Tibial nerve (tissue), 4 donors: ENCODE results near the gene ARHGEF33. TPM values are rescaled to one million over a fixed set of nuclear protein-coding genes. Genes with fewer than 3 reads are reported as not detected.

Source experiments
- DNase-seq, 2 donors: peaks; one replicate each; pipeline ENCODE4 v3.0.0-alpha.2; 2019; ENCODE audit warnings: low spot score in 2 of 2
- H3K27ac ChIP-seq, 4 donors: fragments of 200-600 bp; sonication (generic) in 3 of 4; one replicate each; pipeline ENCODE4 v1.5.1; 2017 to 2019; ENCODE audit warnings: mild to moderate bottlenecking in 1 of 4
- H3K27me3 ChIP-seq, 2 donors: fragments of 200-600 bp; sonication (generic) in 1 of 2; one replicate each; pipeline versions ENCODE4 v1.5.1 to v1.6.0; 2017 to 2019
- H3K36me3 ChIP-seq, 3 donors: fragments of 200-600 bp; sonication (generic); one replicate each; pipeline ENCODE4 v1.5.1; 2018 to 2019
- H3K4me1 ChIP-seq, 4 donors: fragments of 200-600 bp; sonication (generic) in 3 of 4; one replicate each; pipeline ENCODE4 v1.5.1; 2017 to 2019
- H3K4me3 ChIP-seq, 4 donors: fragments of 200-600 bp; sonication (generic) in 3 of 4; one replicate each; pipeline ENCODE4 v1.5.1; 2017 to 2019; ENCODE audit warnings: mild to moderate bottlenecking in 1 of 4, moderate library complexity in 1 of 4
- H3K9me3 ChIP-seq, 4 donors: fragments of 200-600 bp; sonication (generic) in 3 of 4; one replicate each; pipeline ENCODE4 v1.5.1; 2017 to 2019
- EP300 ChIP-seq, 2 donors: sonication (generic); formaldehyde crosslinking; IDR thresholded peaks; one replicate each; pipeline ENCODE4 v1.6.1; 2017; ENCODE audit warnings: antibody characterized with exemption in 2 of 2, mild to moderate bottlenecking in 1 of 2
- POLR2A ChIP-seq, 2 donors: fragments of 450-650 bp; IDR thresholded peaks; one replicate each; pipeline ENCODE4 v1.6.1; 2017; ENCODE audit warnings: antibody characterized with exemption in 2 of 2, mild to moderate bottlenecking in 2 of 2, moderate library complexity in 2 of 2
- WGBS, 2 donors: methylation state at CpG; one replicate each; pipeline ENCODE4 v1.1.5; 2018; 5-methylcytosine and 5-hydroxymethylcytosine counted together
- total RNA-seq, 4 donors: library from RNA; depleted of rRNA; stranded (reverse); fragments of >200 nt; gene quantifications; one replicate each; pipeline ENCODE4 v1.1.0, GENCODE V29; 2016
- TF ChIP-seq, protein P1 (sequence below), 5 experiments: fragments of 200-600 bp in 3 of 5; fragments of 450-650 bp in 2 of 5; sonication (generic) in 3 of 5; IDR thresholded peaks; one replicate each; pipeline ENCODE4 v1.5.1; 2016 to 2019; ENCODE audit warnings: antibody characterized with exemption in 5 of 5, mild to moderate bottlenecking in 3 of 5, moderate library complexity in 2 of 5

ARHGEF33 gene
- total RNA-seq, 4 donors from 2014 or later: 2.5 to 9.3 (median 4.1) TPM

- H3K27ac ChIP-seq: no peak overlapping the region
- H3K36me3 ChIP-seq: peaks cover 0 to 22% (median 0%) of the 10 kb centered on the region in 3 donors
- WGBS, 2 donors: 80 to 83% methylated on average over 5 of the region's 5 CpGs
- H3K9me3 ChIP-seq: no peaks in the 10 kb centered on the region
- H3K4me3 ChIP-seq: no peak overlapping the region
- no peaks in the 10 kb centered on the region for H3K4me1 ChIP-seq
- H3K27me3 ChIP-seq: no peaks in the 10 kb centered on the region
- TF ChIP-seq, protein P1, sequence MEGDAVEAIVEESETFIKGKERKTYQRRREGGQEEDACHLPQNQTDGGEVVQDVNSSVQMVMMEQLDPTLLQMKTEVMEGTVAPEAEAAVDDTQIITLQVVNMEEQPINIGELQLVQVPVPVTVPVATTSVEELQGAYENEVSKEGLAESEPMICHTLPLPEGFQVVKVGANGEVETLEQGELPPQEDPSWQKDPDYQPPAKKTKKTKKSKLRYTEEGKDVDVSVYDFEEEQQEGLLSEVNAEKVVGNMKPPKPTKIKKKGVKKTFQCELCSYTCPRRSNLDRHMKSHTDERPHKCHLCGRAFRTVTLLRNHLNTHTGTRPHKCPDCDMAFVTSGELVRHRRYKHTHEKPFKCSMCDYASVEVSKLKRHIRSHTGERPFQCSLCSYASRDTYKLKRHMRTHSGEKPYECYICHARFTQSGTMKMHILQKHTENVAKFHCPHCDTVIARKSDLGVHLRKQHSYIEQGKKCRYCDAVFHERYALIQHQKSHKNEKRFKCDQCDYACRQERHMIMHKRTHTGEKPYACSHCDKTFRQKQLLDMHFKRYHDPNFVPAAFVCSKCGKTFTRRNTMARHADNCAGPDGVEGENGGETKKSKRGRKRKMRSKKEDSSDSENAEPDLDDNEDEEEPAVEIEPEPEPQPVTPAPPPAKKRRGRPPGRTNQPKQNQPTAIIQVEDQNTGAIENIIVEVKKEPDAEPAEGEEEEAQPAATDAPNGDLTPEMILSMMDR (IDR thresholded peaks at IDR 0.05): no peak
- no peak for TF ChIP-seq EP300 (IDR thresholded peaks at IDR 0.05)
- TF ChIP-seq POLR2A (IDR thresholded peaks at IDR 0.05): no peak
- no peak for DNase-seq
These were observed 76.3 kb downstream of the ARHGEF33 start for GRCh38 chr2:38966006-38966405.

DNA sequence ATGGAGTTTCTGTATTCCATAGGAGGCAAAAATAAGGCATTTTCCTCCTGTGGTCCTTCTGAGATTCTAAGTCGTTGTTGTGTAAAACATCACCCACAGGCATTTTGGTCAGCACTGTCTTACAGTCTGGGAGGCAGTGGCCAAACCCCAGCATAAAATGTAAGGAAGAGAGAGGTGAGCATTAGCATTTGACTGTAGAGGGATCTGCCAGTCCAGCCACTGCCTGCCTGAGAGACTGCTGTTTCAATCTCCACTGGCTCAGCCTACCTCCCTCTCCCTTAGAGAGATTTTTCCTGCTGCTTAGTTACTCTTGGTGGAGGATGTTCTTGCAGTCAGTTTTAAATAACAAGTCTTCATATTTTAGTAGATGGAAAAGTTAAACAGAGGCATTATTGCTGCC, 77.0 kb downstream of the ARHGEF33 start:
- no peaks in the 10 kb centered on the region for H3K27me3 ChIP-seq
- WGBS, 2 donors: 39 to 43% methylated on average over 1 of the region's 1 CpG

DNA sequence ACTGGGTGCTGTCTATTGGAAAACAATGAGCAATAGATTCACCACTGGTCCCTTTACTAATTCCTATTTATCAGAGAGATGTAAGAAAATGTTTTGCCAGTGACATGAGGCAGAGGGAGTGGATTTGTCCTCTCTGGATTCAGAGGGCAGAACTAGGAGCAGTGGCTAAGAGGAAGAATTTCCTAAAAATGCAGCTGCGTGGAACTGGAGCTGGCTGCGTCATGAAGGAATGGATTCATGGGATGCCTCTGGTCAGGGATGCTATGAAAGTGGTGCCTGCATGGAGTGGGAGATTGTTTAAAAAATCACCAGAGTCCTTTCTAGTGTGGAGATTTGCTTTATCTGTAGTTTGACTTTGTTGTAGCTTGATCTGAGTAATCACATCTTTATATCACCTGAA, 78.3 kb downstream of the ARHGEF33 start:
- 77 to 79% methylated on average over 2 of the region's 2 CpGs for WGBS, 2 donors
- Histone ChIP-seq H3K9me3 (no peaks in the 10 kb centered on the region), H3K27ac (no peak overlapping the region), H3K27me3 (no peaks in the 10 kb centered on the region), H3K36me3 (peaks cover 0 to 22% (median 0%) of the 10 kb centered on the region in 3 donors), H3K4me1 (no peaks in the 10 kb centered on the region), H3K4me3 (no peak overlapping the region)
- no peak for DNase-seq
- TF ChIP-seq, protein P1 (IDR thresholded peaks at IDR 0.05): no peak
- TF ChIP-seq POLR2A (IDR thresholded peaks at IDR 0.05) (no peak), EP300 (IDR thresholded peaks at IDR 0.05) (no peak)

More for the DNA sequence above, 77.0 kb downstream of the ARHGEF33 start:
- Histone ChIP-seq H3K36me3 (peaks cover 0 to 22% (median 0%) of the 10 kb centered on the region in 3 donors), H3K4me1 (no peaks in the 10 kb centered on the region), H3K4me3 (no peak overlapping the region), H3K27ac (no peak overlapping the region), H3K9me3 (no peaks in the 10 kb centered on the region)
- no peak for DNase-seq
- no peak for TF ChIP-seq POLR2A (IDR thresholded peaks at IDR 0.05)
- TF ChIP-seq EP300 (IDR thresholded peaks at IDR 0.05): no peak
- TF ChIP-seq, protein P1 (IDR thresholded peaks at IDR 0.05): no peak

DNA sequence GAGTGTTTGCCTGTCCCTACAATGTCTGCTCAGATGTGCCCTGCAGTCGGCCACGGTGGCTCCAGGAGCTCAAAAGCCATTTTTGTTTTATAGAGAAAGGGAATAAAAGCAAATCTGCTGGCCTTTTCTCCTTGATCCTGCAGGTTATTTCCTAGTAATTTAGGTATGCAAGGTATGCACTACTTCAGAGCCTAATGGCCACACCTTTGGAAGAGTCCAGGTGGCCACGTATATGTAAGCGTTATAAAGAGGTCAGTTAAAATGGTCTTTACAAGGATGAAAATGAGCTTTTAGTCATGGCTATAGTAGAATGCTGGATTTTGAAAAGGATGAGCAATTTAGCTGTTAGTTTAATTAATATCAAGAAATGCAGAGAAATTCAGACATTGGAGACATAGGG, 81.7 kb downstream of the ARHGEF33 start:
- no peak for DNase-seq
- Histone ChIP-seq H3K4me1 (peaks cover 0 to 5% (median 0%) of the 10 kb centered on the region in 4 donors), H3K4me3 (no peak overlapping the region), H3K27ac (no peak overlapping the region), H3K27me3 (no peaks in the 10 kb centered on the region), H3K36me3 (peaks cover 0 to 22% (median 0%) of the 10 kb centered on the region in 3 donors), H3K9me3 (no peaks in the 10 kb centered on the region)
- WGBS, 2 donors: 79 to 86% methylated on average over 4 of the region's 4 CpGs
- TF ChIP-seq POLR2A (IDR thresholded peaks at IDR 0.05) (no peak), EP300 (IDR thresholded peaks at IDR 0.05) (no peak)
- TF ChIP-seq, protein P1 (IDR thresholded peaks at IDR 0.05): no peak

DNA sequence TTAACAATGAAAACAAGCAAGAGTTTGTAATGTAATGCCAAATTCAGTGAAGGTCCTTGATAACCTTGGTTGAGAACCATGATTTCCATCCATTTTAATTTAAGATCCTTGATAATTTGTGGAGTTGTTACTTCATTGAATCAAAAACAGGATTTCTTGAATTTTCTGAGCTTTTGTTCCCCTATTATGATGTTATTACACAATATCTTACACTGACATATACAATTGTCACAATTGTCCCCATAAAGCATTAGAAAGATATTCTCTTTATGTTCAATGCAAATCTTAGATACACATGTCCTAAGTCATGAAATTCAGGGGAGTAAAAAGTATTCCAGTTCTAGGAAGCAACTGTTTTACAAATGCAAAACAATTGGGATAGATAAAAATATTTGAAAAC, 83.6 kb downstream of the ARHGEF33 start:
- no peaks in the 10 kb centered on the region for H3K27me3 ChIP-seq
- DNase-seq: no peak
- H3K36me3 ChIP-seq: peaks cover 0 to 18% (median 0%) of the 10 kb centered on the region in 3 donors
- H3K4me3 ChIP-seq: no peak overlapping the region
- no peak for TF ChIP-seq EP300 (IDR thresholded peaks at IDR 0.05)
- no peak for TF ChIP-seq POLR2A (IDR thresholded peaks at IDR 0.05)
- TF ChIP-seq, protein P1 (IDR thresholded peaks at IDR 0.05): no peak
- H3K4me1 ChIP-seq: peaks cover 0 to 5% (median 0%) of the 10 kb centered on the region in 4 donors
- no peak overlapping the region for H3K27ac ChIP-seq
- no peaks in the 10 kb centered on the region for H3K9me3 ChIP-seq
